Measurements from ENCODE around the gene PNPLA6.

Gene PNPLA6

GRCh38 chr19:7515110-7515644 is 20.3 kb upstream of the PNPLA6 start:
- Histone ChIP-seq H3K4me2 (ENCODE audit: low read length) (no peak overlapping the region), H3K27ac (ENCODE audit: low read depth, low read length) (no peak overlapping the region), H3K36me3 (ENCODE audit: control insufficient read depth, low read length) (no peaks in the 10 kb centered on the region), H3K4me3 (ENCODE audit: low read length) (no peak overlapping the region), H3K4me1 (ENCODE audit: control insufficient read depth, low read length) (peaks cover 3% of the 10 kb centered on the region; the same call in 1 of the 2 replicates), H4K20me1 (ENCODE audit: control insufficient read depth, insufficient read depth, low read depth, low read length) (no peaks in the 10 kb centered on the region), H3K9me2 (replicated peaks; ENCODE audit: control insufficient read depth, low read length) (no peaks in the 10 kb centered on the region), H3K79me2 (ENCODE audit: control insufficient read depth, low read length) (no peaks in the 10 kb centered on the region), H3K9me3 (ENCODE audit: control insufficient read depth, insufficient read depth, low read length) (no peaks in the 10 kb centered on the region), H3F3A (ENCODE audit: control insufficient read depth, insufficient read depth) (no peaks in the 10 kb centered on the region), H3K27me3 (ENCODE audit: control insufficient read depth, low read length) (peaks cover 49% of the 10 kb centered on the region)
- TF ChIP-seq EZH2phosphoT487 (IDR thresholded peaks at IDR 0.05; ENCODE audit: borderline replicate concordance, low read length): no peak
- TF ChIP-seq, protein P1, sequence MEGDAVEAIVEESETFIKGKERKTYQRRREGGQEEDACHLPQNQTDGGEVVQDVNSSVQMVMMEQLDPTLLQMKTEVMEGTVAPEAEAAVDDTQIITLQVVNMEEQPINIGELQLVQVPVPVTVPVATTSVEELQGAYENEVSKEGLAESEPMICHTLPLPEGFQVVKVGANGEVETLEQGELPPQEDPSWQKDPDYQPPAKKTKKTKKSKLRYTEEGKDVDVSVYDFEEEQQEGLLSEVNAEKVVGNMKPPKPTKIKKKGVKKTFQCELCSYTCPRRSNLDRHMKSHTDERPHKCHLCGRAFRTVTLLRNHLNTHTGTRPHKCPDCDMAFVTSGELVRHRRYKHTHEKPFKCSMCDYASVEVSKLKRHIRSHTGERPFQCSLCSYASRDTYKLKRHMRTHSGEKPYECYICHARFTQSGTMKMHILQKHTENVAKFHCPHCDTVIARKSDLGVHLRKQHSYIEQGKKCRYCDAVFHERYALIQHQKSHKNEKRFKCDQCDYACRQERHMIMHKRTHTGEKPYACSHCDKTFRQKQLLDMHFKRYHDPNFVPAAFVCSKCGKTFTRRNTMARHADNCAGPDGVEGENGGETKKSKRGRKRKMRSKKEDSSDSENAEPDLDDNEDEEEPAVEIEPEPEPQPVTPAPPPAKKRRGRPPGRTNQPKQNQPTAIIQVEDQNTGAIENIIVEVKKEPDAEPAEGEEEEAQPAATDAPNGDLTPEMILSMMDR (IDR thresholded peaks at IDR 0.05; ENCODE audit: low read depth, low read length, poor library complexity, severe bottlenecking): no peak

DNA sequence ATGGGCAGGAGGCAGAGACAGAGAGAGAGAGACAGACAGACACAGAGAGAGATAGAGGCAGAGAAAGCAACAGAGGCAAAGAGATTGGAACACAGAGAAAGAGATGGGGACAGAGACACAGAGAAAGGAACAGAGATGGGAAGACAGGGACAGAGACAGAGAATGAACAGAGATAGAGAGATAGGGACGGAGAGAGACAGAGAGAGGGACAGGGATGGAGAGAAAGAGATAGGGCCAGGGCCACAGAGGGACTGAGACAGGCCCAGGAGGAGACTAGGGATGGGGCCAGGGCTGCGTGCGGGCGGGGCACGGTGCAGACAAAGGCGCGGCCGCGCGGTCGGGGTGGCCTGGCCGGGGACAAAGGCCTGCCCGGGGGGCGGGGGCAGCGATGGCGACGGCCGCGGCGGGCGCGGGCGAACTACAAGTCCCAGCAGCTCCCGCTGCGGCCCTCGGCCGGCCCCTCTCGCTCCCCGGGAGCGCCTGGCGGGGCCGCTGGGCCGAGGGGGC is 19.8 kb upstream of the PNPLA6 start, which contains the start of gene ZNF358:
ZNF358 (plus strand) TSS at position 459 of the 507 bp plus-strand sequence. CDS start 3,140 bp downstream, outside the sequence.
- Histone ChIP-seq H3K4me2 (ENCODE audit: low read length) (peak within 1 kb of the TSS; percentile 32; the same call in 1 of the 2 replicates), H3K27me3 (ENCODE audit: control insufficient read depth, low read length) (peaks cover 45% of the 10 kb centered on the region), H3K27ac (ENCODE audit: low read depth, low read length) (no peak within 1 kb of the TSS), H3K9me2 (replicated peaks; ENCODE audit: control insufficient read depth, low read length) (no peaks in the 10 kb centered on the region), H3K4me1 (ENCODE audit: control insufficient read depth, low read length) (peaks cover 3% of the 10 kb centered on the region; the same call in 1 of the 2 replicates), H3F3A (ENCODE audit: control insufficient read depth, insufficient read depth) (no peaks in the 10 kb centered on the region), H3K79me2 (ENCODE audit: control insufficient read depth, low read length) (no peaks in the 10 kb centered on the region), H3K4me3 (ENCODE audit: low read length) (peak within 1 kb of the TSS; percentile 25; the same call in 1 of the 2 replicates), H3K36me3 (ENCODE audit: control insufficient read depth, low read length) (no peaks in the 10 kb centered on the region), H3K9me3 (ENCODE audit: control insufficient read depth, insufficient read depth, low read length) (no peaks in the 10 kb centered on the region), H4K20me1 (ENCODE audit: control insufficient read depth, insufficient read depth, low read depth, low read length) (no peaks in the 10 kb centered on the region)
- TF ChIP-seq EZH2phosphoT487 (IDR thresholded peaks at IDR 0.05; ENCODE audit: borderline replicate concordance, low read length): no peak
- TF ChIP-seq, protein P1 (IDR thresholded peaks at IDR 0.05; ENCODE audit: low read depth, low read length, poor library complexity, severe bottlenecking): no peak

DNA sequence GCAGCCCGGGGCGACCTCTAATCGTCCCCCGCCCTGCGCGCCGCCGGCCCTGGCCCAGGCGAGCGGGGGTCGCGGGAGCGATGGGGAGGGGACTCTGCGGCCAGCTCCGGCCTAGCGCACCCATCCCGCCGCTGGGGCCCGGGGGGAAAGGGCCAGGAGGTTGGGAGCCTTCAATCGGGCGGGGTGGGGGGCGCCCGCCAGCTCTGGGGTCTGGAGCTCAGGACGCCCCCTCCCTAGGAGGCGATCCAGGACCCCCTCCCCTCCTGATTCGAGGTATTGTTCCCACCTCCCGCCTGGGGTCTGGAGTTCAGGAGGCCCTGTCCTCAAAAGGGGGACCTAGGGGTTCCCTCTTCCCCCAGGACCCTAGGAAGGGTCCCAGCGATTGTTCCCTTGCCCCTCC is 19.2 kb upstream of the PNPLA6 start:
- TF ChIP-seq, protein P1 (IDR thresholded peaks at IDR 0.05; ENCODE audit: low read depth, low read length, poor library complexity, severe bottlenecking): no peak
- no peak for TF ChIP-seq EZH2phosphoT487 (IDR thresholded peaks at IDR 0.05; ENCODE audit: borderline replicate concordance, low read length)
- no peaks in the 10 kb centered on the region for H3K36me3 ChIP-seq (ENCODE audit: control insufficient read depth, low read length)
- H3K4me2 ChIP-seq (ENCODE audit: low read length): peak overlapping the region; percentile 21; the same call in 1 of the 2 replicates
- H3K27me3 ChIP-seq (ENCODE audit: control insufficient read depth, low read length): peaks cover 45% of the 10 kb centered on the region
- H3F3A ChIP-seq (ENCODE audit: control insufficient read depth, insufficient read depth): no peaks in the 10 kb centered on the region
- no peaks in the 10 kb centered on the region for H4K20me1 ChIP-seq (ENCODE audit: control insufficient read depth, insufficient read depth, low read depth, low read length)
- H3K79me2 ChIP-seq (ENCODE audit: control insufficient read depth, low read length): no peaks in the 10 kb centered on the region
- H3K9me3 ChIP-seq (ENCODE audit: control insufficient read depth, insufficient read depth, low read length): no peaks in the 10 kb centered on the region
- no peaks in the 10 kb centered on the region for H3K9me2 ChIP-seq (replicated peaks; ENCODE audit: control insufficient read depth, low read length)
- peaks cover 3% of the 10 kb centered on the region; the same call in 1 of the 2 replicates for H3K4me1 ChIP-seq (ENCODE audit: control insufficient read depth, low read length)
- no peak overlapping the region for H3K4me3 ChIP-seq (ENCODE audit: low read length)
- H3K27ac ChIP-seq (ENCODE audit: low read depth, low read length): no peak overlapping the region
